PC-3 (cell line): Measurements from ENCODE around the gene SOX6. TPM values are rescaled to one million over a fixed set of nuclear protein-coding genes. Genes with fewer than 3 reads are reported as not detected.

Experiments
- ATAC-seq: fragments of 200-7000 bp; cut with Tn5 transposase; 2 replicates; pipeline ENCODE4 v1.9.1; 2020; ENCODE audit warnings: mild to moderate bottlenecking, moderate library complexity
- BruUV-seq: library from RNA; stranded (reverse); fragments of 400-500 nt; replicated peaks from 2 replicates; lab custom pipeline; 2021; lab: Mats Ljungman, UMichigan
- CTCF ChIA-PET: fragments of 300-600 bp; sonication (Branson Sonifier 250); formaldehyde crosslinking; loops from one replicate; lab custom pipeline; 2022; ENCODE audit warnings: antibody characterized with exemption; lab: Charles Lee
- POLR2A ChIA-PET: fragments of 300-600 bp; sonication (Branson Sonifier 250); formaldehyde crosslinking; loops from one replicate; lab custom pipeline; 2022; ENCODE audit warnings: antibody characterized with exemption; ENCODE audit not compliant: unreplicated experiment; lab: Charles Lee
- DNase-seq: peaks from one replicate; pipeline ENCODE4 v3.0.0-alpha.2; 2015
- H2AFZ ChIP-seq: fragments of 300-600 bp; sonication (generic); 2 replicates; pipeline ENCODE4 v1.6.0; 2016; ENCODE audit warnings: antibody characterized with exemption, low read length
- H3F3A ChIP-seq: fragments of 300-600 bp; sonication (generic); one replicate; pipeline ENCODE4 v1.6.0; 2017; ENCODE audit warnings: antibody characterized with exemption, low read length, control low read depth, mild to moderate bottlenecking; ENCODE audit not compliant: unreplicated experiment
- H3K27ac ChIP-seq: fragments of 300-600 bp; sonication (generic); 2 replicates; pipeline ENCODE4 v1.5.1; 2016; ENCODE audit warnings: mild to moderate bottlenecking, low read length
- H3K27me3 ChIP-seq: fragments of 300-600 bp; sonication (generic); 2 replicates; pipeline ENCODE4 v1.6.1; 2016; ENCODE audit warnings: low read length, mixed read lengths
- H3K36me3 ChIP-seq: fragments of 300-600 bp; sonication (generic); 2 replicates; pipeline ENCODE4 v1.6.1; 2016; ENCODE audit warnings: low read depth, mixed run types, low read length, mixed read lengths
- H3K4me1 ChIP-seq: fragments of 300-600 bp; sonication (generic); 2 replicates; pipeline ENCODE4 v1.5.1; 2016; ENCODE audit warnings: low read length; ENCODE audit not compliant: insufficient read depth
- H3K4me2 ChIP-seq: fragments of 300-600 bp; sonication (generic); 2 replicates; pipeline ENCODE4 v1.6.0; 2016; ENCODE audit warnings: low read length
- H3K4me3 ChIP-seq: fragments of 300-600 bp; sonication (generic); 2 replicates; pipeline ENCODE4 v1.5.1; 2016; ENCODE audit warnings: mild to moderate bottlenecking, low read length, mixed read lengths
- H3K79me2 ChIP-seq: fragments of 300-600 bp; sonication (generic); 2 replicates; pipeline ENCODE4 v1.6.1; 2017; ENCODE audit warnings: low read length, mixed read lengths
- H3K9ac ChIP-seq: fragments of 300-600 bp; sonication (generic); 2 replicates; pipeline ENCODE4 v1.6.0; 2016; ENCODE audit warnings: mild to moderate bottlenecking, low read length
- H3K9me2 ChIP-seq: fragments of 300-600 bp; sonication (generic); replicated peaks from 2 replicates; pipeline ENCODE4 v1.6.1; 2016; ENCODE audit warnings: mixed run types, low read length, mixed read lengths
- H3K9me3 ChIP-seq: fragments of 300-600 bp; sonication (generic); 2 replicates; pipeline ENCODE4 v1.6.1; 2016; ENCODE audit warnings: low read length, mixed read lengths
- H4K20me1 ChIP-seq: fragments of 300-600 bp; sonication (generic); 2 replicates; pipeline ENCODE4 v1.6.1; 2016; ENCODE audit warnings: low read length, mixed read lengths
- EZH2 ChIP-seq: fragments of 300-600 bp; sonication (generic); IDR thresholded peaks from one replicate; pipeline ENCODE4 v1.6.1; 2017; ENCODE audit warnings: antibody characterized with exemption, mild to moderate bottlenecking, low read length; ENCODE audit not compliant: unreplicated experiment
- EZH2phosphoT487 ChIP-seq: fragments of 300-600 bp; sonication (generic); IDR thresholded peaks from 2 replicates; pipeline ENCODE4 v1.6.1; 2018; ENCODE audit warnings: mild to moderate bottlenecking, antibody characterized with exemption, low read length, borderline replicate concordance
- intact Hi-C: fragments of 100-400 bp; cut with micrococcal nuclease; formaldehyde crosslinking; loops from 2 replicates; pipeline ENCODE4 v1.9.0; 2023
- total RNA-seq: library from RNA; depleted of rRNA; stranded (reverse); fragments of >200 nt; gene quantifications from 2 replicates; pipeline ENCODE4 v1.2.3, GENCODE V29; 2014
- TF ChIP-seq, protein P1 (sequence below): fragments of 300-600 bp; sonication (generic); conservative IDR thresholded peaks from 2 replicates; pipeline ENCODE4 v1.5.1; 2017; ENCODE audit warnings: antibody characterized with exemption, low read depth, mild to moderate bottlenecking, low read length

Gene SOX6
- total RNA-seq, 1 experiment from 2014 or later = not detected

DNA sequence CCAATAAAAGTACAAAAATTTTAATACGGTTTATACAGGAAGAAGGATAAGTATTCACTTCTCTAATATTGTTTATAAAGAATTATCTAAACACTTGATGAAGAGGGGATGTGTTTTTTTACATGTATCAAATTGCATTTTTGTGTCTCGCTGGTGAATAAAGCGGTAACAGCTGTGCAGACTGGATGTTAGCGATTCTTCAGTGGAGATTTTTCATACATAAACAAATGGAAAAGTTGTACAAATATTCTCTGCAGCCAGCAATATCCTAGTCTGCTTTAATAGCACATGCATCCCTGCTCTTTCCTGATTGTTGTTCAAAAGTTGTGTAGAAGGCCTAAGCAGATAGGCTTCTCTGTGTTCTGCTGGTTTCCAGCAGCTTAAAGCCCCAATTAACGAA is 369.3 kb downstream of the SOX6 start:
- Histone ChIP-seq H3K4me1 (no peaks in the 10 kb centered on the region), H3K36me3 (no peaks in the 10 kb centered on the region), H3K27ac (no peak overlapping the region), H3K9me3 (no peaks in the 10 kb centered on the region), H3K4me3 (no peak overlapping the region), H3K9me2 (no peaks in the 10 kb centered on the region), H2AFZ (no peak overlapping the region), H3K9ac (no peak overlapping the region), H3K79me2 (no peaks in the 10 kb centered on the region), H3F3A (no peaks in the 10 kb centered on the region), H3K27me3 (0 out of 2 replicates have a peak, but pooled peaks cover 8% of the 10 kb centered on the region), H3K4me2 (no peak overlapping the region), H4K20me1 (no peaks in the 10 kb centered on the region)
- intact Hi-C loops = no loop called here
- CTCF ChIA-PET = no interaction called here
- DNase-seq (no peak), ATAC-seq (no peak)
- POLR2A ChIA-PET = interaction anchor here (0.6 kb wide), 1 partner anchor 9 kb away, joined by 3 read pairs; no protein-coding TSS in a partner anchor
- TF ChIP-seq, protein P1, sequence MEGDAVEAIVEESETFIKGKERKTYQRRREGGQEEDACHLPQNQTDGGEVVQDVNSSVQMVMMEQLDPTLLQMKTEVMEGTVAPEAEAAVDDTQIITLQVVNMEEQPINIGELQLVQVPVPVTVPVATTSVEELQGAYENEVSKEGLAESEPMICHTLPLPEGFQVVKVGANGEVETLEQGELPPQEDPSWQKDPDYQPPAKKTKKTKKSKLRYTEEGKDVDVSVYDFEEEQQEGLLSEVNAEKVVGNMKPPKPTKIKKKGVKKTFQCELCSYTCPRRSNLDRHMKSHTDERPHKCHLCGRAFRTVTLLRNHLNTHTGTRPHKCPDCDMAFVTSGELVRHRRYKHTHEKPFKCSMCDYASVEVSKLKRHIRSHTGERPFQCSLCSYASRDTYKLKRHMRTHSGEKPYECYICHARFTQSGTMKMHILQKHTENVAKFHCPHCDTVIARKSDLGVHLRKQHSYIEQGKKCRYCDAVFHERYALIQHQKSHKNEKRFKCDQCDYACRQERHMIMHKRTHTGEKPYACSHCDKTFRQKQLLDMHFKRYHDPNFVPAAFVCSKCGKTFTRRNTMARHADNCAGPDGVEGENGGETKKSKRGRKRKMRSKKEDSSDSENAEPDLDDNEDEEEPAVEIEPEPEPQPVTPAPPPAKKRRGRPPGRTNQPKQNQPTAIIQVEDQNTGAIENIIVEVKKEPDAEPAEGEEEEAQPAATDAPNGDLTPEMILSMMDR = no peak
- TF ChIP-seq EZH2phosphoT487 (no peak), EZH2 (no peak)
- BruUV-seq = no TSS peak

DNA sequence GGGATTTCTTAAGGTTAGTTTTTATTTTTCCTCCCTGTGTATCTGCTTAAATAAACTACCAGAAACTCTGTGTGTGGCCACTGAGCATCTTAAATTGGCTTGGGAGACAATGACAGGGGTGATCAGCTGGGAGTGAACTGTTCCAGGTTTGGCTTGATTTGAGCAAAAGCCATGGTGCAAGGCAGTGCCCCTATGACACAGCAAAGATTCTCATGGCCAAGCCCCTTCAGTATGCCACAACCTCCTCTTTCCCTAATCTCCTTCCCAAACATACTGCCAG is 370.5 kb downstream of the SOX6 start:
- Histone ChIP-seq H3K27ac (no peak overlapping the region), H3K27me3 (0 out of 2 replicates have a peak, but pooled peaks cover 8% of the 10 kb centered on the region), H2AFZ (no peak overlapping the region), H3K9me2 (no peaks in the 10 kb centered on the region), H3K9ac (no peak overlapping the region), H3K9me3 (no peaks in the 10 kb centered on the region), H3K36me3 (no peaks in the 10 kb centered on the region), H3F3A (no peaks in the 10 kb centered on the region), H4K20me1 (no peaks in the 10 kb centered on the region), H3K4me2 (no peak overlapping the region), H3K4me3 (no peak overlapping the region), H3K4me1 (no peaks in the 10 kb centered on the region), H3K79me2 (no peaks in the 10 kb centered on the region)
- intact Hi-C loops = no loop called here
- no TSS peak for BruUV-seq
- TF ChIP-seq, protein P1 = no peak
- no peak for TF ChIP-seq EZH2phosphoT487
- no peak for TF ChIP-seq EZH2
- no peak for DNase-seq
- CTCF ChIA-PET = no interaction called here
- POLR2A ChIA-PET = no interaction called here
- ATAC-seq = no peak

DNA sequence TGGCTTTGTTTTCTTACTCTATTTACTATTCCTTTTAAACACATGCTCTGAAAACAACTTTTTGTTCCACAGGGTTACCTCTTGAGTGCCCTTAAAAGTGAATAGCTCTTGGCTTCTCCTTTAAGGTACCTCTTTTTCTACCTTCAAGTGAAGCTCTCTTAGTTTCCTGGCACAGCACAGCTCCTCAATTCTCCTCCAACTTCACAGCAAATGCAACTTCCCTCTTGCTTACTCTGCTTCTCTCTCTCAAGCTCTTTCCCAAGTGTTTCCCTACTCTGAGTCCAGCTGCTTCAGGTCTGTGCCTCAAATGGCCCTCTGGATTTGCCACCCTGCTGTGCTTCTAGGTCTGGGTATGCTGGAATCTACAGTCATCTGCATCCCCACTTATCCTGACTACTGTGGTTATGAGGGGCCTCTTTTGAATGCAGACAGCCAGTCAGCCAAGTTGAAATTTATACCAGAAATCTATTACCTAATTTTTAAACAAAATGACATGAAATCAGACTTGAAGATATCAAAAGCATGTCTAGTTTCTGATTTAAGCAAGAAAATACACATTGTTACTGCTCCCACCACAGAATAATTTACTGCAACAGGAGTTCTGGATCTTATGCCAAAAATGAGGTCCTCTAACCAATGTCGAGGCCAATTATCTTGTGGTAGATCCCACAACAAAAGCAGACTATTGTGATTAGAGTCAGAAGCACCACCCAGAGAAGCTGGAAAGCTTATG is 371.1 kb downstream of the SOX6 start:
- ChIA-PET CTCF (no interaction called here), POLR2A (no interaction called here)
- Histone ChIP-seq H3K4me3 (no peak overlapping the region), H3F3A (no peaks in the 10 kb centered on the region), H3K9me2 (no peaks in the 10 kb centered on the region), H3K36me3 (no peaks in the 10 kb centered on the region), H3K9me3 (no peaks in the 10 kb centered on the region), H3K4me2 (no peak overlapping the region), H3K4me1 (no peaks in the 10 kb centered on the region), H3K27me3 (0 out of 2 replicates have a peak, but pooled peaks cover 8% of the 10 kb centered on the region), H3K27ac (no peak overlapping the region), H3K79me2 (no peaks in the 10 kb centered on the region), H3K9ac (no peak overlapping the region), H2AFZ (no peak overlapping the region), H4K20me1 (no peaks in the 10 kb centered on the region)
- ATAC-seq (no peak), DNase-seq (no peak)
- BruUV-seq = no TSS peak
- intact Hi-C loops = no loop called here
- TF ChIP-seq, protein P1 = no peak
- no peak for TF ChIP-seq EZH2
- TF ChIP-seq EZH2phosphoT487 = no peak
